Left ventricle myocardium superior (tissue), 1 donor: ENCODE measurements around the gene HPSE2. TPM values are rescaled to one million over a fixed set of nuclear protein-coding genes. Genes with fewer than 3 reads are reported as not detected.
"Not testable (repeated sequence)": the region's sequence is repeated elsewhere in the genome, so short reads cannot be mapped to it uniquely, and the experiment has no call there.

Experiments
- ATAC-seq: fragments of 200-7000 bp; cut with Tn5 transposase; one replicate; pipeline ENCODE4 v1.9.1; 2020; ENCODE audit warnings: mild to moderate bottlenecking, moderate library complexity
- DNase-seq: peaks from one replicate; pipeline ENCODE4 v3.0.0-alpha.2; 2020
- intact Hi-C: fragments of 100-400 bp; cut with micrococcal nuclease; formaldehyde crosslinking; loops from one replicate; pipeline ENCODE4 v1.11.0; 2022
- total RNA-seq: library from RNA; stranded (reverse); fragmentation: NEBNext Ultra II Directional; extraction: Animal tissue kit (Norgen Biotek cat#: 25700); gene quantifications from one replicate; pipeline ENCODE4 v1.2.1, GENCODE V29; 2021
- donor health status: DM: no; HTN: yes; CAD: no; lungs with severe emphysema.

The HPSE2 gene
- total RNA-seq, 1 donor from 2014 or later: not detected

GRCh38 chr10:99172128-99172738 is 63.4 kb downstream of the HPSE2 start:
- intact Hi-C loops: no loop called here
- ATAC-seq (no peak), DNase-seq (no peak)

DNA sequence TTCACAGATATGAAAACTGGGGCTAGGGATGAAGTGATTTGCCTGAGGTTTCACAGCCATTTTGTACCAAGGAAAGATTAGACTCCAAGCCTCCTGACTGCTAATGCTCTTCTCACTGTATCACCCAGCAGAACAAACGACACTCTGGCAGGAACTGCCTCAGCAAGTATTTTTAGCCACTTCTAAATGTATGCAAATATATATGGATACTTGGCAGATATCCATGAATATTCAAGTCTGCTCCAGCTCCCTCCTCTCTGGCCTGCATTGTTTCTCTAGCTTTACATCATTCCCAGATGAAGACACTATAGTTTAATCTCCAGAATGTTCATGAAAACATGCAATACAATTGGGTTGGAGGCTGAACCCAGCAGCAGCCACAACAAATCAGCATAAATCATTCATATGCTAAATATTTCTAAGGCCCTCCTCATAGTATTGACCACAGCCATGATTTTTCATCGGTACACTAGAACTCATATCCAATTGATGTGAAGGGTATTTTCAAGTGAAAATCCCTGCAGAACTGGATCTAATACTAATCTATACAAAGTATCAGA is 65.5 kb downstream of the HPSE2 start:
- ATAC-seq: no peak
- no peak for DNase-seq
- intact Hi-C loops: no loop called here

DNA sequence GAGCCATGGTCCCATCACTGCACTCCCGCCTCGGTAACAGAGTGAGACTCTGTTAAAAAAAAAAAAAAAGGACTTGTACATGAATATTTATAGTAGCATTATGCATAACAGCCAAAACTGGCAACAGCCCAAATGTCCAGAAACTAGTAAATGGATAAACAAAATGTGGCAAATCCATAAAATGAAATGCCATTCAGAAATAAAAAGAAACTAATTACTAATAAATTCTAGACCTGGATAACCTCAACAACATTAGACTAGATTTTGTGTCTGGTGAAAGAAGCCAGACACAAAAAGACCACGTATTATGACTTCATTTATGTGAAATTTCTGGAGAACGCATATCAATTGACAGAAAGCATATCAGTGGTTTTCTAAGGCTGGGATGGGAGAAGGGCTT is 74.5 kb downstream of the HPSE2 start:
- intact Hi-C loops: no loop called here
- DNase-seq: no peak
- no peak for ATAC-seq

DNA sequence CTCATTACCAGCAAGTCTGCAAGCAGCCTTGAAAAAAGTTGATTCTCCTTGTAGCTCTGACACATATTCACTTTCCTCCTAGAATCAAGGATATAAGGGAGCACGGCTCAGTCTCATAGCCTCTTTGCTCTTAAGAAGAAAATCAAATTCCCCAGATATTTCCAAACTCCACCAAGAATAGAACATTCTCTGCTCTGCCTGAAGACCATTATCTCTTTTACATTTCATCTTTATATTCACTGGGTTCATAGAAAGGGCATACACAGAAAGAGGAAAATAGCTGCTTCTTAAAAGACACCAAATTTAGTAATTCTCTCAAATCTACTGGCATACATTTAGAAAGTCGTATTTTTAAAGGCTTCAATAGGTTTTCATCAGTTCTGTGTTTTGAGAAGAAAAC is 92.0 kb downstream of the HPSE2 start:
- intact Hi-C loops: no loop called here
- no peak for DNase-seq
- no peak for ATAC-seq

GRCh38 chr10:99143011-99143410 is 92.6 kb downstream of the HPSE2 start:
- DNase-seq (no peak), ATAC-seq (no peak)
- intact Hi-C loops: no loop called here

DNA sequence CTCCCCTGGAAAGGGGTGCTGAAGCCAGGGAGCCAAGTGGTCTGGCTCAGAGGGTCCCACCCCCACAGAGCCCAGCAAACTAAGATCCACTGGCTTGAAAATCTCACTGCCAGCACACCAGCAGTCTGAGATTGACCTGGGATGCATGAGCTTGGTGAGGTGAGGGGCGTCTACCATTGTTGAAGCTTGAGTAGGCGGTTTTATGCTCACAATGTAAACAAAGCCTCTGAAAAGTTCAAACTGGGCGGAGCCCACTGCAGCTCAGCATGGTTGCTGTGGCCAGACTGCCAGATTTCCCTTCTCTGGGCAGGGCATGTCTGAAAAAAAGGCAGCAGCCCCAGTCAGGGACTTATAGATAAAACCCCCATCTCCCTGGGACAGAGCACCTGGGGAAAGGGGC is 102.8 kb downstream of the HPSE2 start:
- intact Hi-C loops, ATAC-seq, DNase-seq: not testable (repeated sequence)

- intact Hi-C loops: no loop called here
- DNase-seq (no peak), ATAC-seq (no peak)
These were observed 109.8 kb downstream of the HPSE2 start for GRCh38 chr10:99125879-99126278.

GRCh38 chr10:99124376-99124775 is 111.3 kb downstream of the HPSE2 start:
- intact Hi-C loops: no loop called here
- no peak for DNase-seq
- no peak for ATAC-seq

- no peak for DNase-seq
- ATAC-seq: no peak
- intact Hi-C loops: no loop called here
These were observed 111.8 kb downstream of the HPSE2 start for GRCh38 chr10:99123851-99124250.

DNA sequence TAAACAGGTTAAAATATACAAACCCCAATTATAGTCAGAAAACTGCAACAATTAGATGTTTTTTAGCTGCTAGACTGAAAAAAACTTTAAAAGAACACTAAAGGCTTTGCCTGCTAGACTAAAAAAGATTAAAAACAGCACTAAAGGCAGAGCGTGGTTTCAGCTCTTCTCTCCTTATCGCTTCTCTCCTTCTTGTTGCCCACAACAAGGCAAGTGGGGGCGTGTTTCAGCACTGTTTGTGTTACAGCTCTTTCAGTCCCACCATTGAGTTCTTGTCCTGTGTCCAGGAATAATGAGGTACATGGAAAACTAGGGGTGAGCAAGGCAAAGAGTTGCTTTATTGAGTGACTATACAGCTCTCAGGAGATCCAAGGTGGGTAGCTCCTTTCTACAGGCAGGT is 112.3 kb downstream of the HPSE2 start:
- intact Hi-C loops: no loop called here
- no peak for DNase-seq
- ATAC-seq: no peak

- intact Hi-C loops: no loop called here
- ATAC-seq: no peak
- DNase-seq: no peak
These were observed 116.3 kb downstream of the HPSE2 start for GRCh38 chr10:99119258-99119748.

GRCh38 chr10:99115703-99116102 is 119.9 kb downstream of the HPSE2 start:
- DNase-seq (no peak), ATAC-seq (no peak)
- intact Hi-C loops: no loop called here

- intact Hi-C loops: no loop called here
- ATAC-seq: no peak
- no peak for DNase-seq
These were observed 150.3 kb downstream of the HPSE2 start for GRCh38 chr10:99085358-99085757.

DNA sequence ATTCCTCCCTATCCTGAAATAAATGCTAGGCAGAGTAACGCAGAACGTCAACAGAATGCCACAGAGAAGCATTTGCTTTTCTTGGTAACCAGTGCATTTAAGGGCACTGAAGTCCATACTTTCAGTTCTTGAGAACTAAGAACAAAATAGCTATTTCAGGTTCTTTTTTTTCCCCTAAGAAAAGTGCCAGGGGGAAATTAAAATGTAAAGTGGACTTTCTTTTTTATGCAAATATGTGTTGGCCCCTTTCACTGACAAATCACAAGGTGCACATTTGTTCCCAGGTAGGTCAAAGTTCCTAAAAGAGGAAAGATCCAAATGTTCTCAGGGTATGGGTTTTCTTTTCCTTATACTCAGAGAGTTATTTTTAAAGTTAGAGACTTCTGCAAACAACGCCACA is 151.5 kb downstream of the HPSE2 start:
- ATAC-seq (no peak), DNase-seq (no peak)
- intact Hi-C loops: no loop called here

GRCh38 chr10:99080275-99080945 is 155.2 kb downstream of the HPSE2 start:
- no peak for ATAC-seq
- intact Hi-C loops: no loop called here
- DNase-seq: no peak

DNA sequence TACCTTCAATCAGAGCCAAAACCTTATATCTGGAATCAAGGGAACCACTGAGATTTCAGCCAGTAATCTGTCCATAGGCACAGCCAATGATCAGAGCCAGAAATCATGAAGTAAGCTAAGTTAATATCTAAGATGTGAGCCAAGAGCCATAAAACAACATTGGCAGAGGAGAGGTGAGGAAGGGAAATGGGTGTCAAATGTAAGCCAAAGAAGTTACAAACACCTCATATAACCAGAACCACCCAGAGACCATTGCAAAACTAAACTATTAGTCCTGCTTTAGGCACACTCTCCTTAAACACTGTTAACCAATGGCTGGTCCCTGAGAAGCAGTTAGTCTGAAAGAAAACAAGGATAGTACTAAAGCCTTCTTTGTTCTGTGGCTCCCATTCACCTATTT is 173.1 kb downstream of the HPSE2 start:
- ATAC-seq (no peak), DNase-seq (no peak)
- intact Hi-C loops: no loop called here

GRCh38 chr10:99058762-99059161 is 176.9 kb downstream of the HPSE2 start:
- intact Hi-C loops: no loop called here

GRCh38 chr10:99057936-99058690 is 177.5 kb downstream of the HPSE2 start:
- intact Hi-C loops: no loop called here
- no peak for DNase-seq
- no peak for ATAC-seq

More at GRCh38 chr10:99058762-99059161, 176.9 kb downstream of the HPSE2 start:
- ATAC-seq: no peak
- DNase-seq: no peak

GRCh38 chr10:99045671-99046070 is 190.0 kb downstream of the HPSE2 start:
- intact Hi-C loops: no loop called here
- DNase-seq (no peak), ATAC-seq (no peak)
